DND-41 (cell line): ENCODE results near the gene HOXA9.

Experiments
- EZH2 ChIP-seq: IDR thresholded peaks from 3 replicates; pipeline ENCODE4 v1.6.1; 2012; ENCODE audit warnings: borderline replicate concordance, low read depth, mild to moderate bottlenecking, moderate library complexity, low read length, inconsistent platforms; ENCODE audit not compliant: severe bottlenecking
- TF ChIP-seq, protein P1 (sequence below): IDR thresholded peaks from 2 replicates; pipeline ENCODE4 v1.5.1; 2012; ENCODE audit warnings: borderline replicate concordance, low read length, moderate library complexity, mild to moderate bottlenecking; ENCODE audit not compliant: poor library complexity, severe bottlenecking; ENCODE audit errors: extremely low read depth

DNA sequence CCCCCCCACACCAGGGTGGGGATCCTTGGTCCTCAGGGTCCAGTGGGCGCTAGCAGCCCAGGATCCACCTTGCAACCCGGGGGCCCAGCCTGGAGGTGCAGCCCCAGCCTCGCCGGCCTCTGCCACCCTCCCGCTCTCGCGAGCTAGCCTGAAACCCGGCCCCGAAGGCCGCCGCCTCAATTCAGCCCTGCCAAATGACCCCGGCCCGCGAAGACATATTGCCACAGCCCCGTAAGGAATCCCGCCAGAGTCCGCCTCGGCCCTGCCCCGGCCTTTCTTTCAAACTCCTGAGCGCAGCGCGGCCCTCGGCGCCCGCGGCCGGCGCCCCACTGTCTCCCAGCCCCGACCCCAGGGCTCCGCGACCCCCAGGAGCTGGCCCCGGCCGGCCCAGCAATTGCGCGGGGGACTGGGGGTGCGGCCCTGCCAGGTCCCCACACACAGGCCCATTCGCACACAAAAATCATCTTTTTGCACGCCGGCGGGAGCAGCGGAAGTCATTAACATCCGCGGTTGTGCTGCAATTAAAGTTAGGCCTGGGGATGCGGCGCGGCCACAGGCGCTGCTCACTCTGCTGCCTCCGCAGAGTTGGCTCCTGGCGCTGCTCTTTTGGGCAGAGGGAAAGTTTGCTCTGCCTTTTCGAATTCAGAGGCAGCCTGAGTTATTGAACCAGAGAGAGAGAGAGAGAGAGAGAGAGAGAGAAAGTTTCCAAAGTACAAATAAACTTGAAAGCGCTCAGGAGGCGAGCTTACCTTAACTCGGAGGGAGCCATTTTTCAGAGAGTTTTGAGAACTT is 25.8 kb downstream of the HOXA9 start:
- TF ChIP-seq, protein P1, sequence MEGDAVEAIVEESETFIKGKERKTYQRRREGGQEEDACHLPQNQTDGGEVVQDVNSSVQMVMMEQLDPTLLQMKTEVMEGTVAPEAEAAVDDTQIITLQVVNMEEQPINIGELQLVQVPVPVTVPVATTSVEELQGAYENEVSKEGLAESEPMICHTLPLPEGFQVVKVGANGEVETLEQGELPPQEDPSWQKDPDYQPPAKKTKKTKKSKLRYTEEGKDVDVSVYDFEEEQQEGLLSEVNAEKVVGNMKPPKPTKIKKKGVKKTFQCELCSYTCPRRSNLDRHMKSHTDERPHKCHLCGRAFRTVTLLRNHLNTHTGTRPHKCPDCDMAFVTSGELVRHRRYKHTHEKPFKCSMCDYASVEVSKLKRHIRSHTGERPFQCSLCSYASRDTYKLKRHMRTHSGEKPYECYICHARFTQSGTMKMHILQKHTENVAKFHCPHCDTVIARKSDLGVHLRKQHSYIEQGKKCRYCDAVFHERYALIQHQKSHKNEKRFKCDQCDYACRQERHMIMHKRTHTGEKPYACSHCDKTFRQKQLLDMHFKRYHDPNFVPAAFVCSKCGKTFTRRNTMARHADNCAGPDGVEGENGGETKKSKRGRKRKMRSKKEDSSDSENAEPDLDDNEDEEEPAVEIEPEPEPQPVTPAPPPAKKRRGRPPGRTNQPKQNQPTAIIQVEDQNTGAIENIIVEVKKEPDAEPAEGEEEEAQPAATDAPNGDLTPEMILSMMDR: no peak
- no peak for TF ChIP-seq EZH2
